ENCODE measurements around the gene DGKZ.

The DGKZ gene

DNA sequence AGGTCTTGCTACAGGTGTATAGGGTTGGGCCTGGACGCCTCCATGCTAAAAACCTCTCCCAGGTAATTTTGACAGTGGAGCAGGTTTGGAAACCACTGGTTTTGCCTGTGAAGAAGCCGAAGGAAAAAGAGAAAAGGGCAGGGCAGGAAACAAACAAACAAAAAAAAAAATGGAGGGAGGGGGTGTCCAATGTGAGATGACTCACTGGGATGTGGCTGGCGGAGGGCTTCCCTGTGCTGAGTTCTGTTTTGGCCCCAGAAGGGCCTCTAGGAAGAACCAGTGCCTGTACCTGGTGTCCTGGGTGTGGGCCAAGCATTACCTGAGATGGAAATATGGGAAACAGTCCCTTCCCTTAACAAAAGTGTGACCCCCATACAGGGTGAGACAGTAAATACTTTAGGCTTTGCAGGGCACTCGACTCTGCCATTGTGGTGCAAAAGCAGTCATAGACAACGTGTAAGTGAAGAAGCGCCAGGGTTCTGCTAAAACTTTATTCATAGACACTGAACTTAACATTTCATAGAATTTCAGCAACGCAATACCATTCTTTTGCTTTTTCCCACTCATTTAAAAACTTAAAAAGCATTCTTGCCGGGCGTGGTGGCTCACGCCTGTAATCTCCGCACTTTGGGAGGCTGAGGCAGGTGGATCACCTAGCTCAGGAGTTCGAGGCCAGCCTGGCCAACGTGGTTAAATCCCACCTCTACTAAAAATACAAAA lies 9.5 kb upstream of the DGKZ start:
- H3K36me3 ChIP-seq, result no peaks in the 10 kb centered on the region
- no peak overlapping the region for H3K27ac ChIP-seq
- no peaks in the 10 kb centered on the region for H3K9me3 ChIP-seq
- peaks cover 99 to 100% of the 10 kb centered on the region in 2 experiments for H3K4me1 ChIP-seq (ENCODE audit: control insufficient read depth in 1 of 2, insufficient read depth in 1 of 2, low read depth in 1 of 2, low read length in 1 of 2)
- TF ChIP-seq, protein P1, sequence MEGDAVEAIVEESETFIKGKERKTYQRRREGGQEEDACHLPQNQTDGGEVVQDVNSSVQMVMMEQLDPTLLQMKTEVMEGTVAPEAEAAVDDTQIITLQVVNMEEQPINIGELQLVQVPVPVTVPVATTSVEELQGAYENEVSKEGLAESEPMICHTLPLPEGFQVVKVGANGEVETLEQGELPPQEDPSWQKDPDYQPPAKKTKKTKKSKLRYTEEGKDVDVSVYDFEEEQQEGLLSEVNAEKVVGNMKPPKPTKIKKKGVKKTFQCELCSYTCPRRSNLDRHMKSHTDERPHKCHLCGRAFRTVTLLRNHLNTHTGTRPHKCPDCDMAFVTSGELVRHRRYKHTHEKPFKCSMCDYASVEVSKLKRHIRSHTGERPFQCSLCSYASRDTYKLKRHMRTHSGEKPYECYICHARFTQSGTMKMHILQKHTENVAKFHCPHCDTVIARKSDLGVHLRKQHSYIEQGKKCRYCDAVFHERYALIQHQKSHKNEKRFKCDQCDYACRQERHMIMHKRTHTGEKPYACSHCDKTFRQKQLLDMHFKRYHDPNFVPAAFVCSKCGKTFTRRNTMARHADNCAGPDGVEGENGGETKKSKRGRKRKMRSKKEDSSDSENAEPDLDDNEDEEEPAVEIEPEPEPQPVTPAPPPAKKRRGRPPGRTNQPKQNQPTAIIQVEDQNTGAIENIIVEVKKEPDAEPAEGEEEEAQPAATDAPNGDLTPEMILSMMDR (IDR thresholded peaks at IDR 0.05), result no peak
- H3K27me3 ChIP-seq, result peaks cover 15% of the 10 kb centered on the region
- peak overlapping the region in 1 of 2 experiments; percentile 40 for H3K4me3 ChIP-seq (ENCODE audit: low read depth in 1 of 2, low read length in 1 of 2)

DNA sequence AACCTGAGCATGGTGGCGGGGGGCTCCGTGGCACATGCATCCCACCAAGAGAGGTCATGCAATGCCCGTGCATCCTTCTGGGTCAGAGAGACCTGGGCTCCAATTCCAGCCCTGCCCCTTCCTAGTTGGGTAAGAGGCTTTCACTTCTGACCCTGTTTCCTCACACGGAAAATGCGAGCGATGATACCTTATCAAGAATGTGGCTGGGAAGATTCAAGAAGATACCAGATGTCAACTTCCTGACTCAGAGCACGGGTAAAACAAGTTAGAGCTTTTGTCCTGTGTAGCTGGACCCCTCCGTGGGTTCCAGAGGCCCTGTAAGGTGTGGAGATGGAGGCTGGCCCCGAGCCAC lies 8.7 kb upstream of the DGKZ start:
- H3K27ac ChIP-seq, result peak overlapping the region; percentile 52

DNA sequence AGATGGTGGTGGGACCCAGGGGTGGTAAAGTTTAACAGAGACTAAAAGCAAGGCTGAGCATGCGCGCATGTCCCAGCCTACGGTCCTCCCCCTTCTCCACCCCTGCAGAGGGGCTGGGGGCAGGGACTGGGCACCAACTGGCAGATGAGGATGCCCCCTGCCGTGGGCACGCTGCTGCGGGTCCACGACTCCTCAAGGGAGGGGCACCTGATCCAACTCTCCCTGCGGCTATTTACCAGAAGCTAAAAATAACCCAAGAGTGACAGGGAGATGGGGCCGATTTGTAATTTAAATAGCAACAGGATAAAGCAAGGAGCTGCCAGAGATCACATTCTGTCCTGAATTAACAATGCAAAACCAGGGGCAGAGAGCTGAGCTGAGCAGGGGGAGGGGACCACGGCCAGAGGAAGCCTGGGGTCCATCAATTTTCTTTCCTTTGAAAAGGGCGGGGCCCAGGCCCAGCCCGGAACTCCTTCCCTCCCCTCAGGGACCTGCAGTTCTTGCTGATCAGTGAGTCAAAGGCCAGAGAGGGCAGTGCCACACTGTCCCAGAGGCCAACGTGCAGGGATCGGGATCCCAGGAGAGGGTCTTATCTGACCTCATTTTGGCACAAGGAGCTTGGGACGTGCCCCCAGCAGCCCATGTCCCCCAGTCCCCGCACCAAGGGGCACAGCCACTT lies 8.1 kb upstream of the DGKZ start:
- TF ChIP-seq, protein P1 (IDR thresholded peaks at IDR 0.05), result no peak
- Histone ChIP-seq H3K27me3 (peaks cover 1% of the 10 kb centered on the region), H3K4me1 (ENCODE audit: control insufficient read depth in 1 of 2, insufficient read depth in 1 of 2, low read depth in 1 of 2, low read length in 1 of 2) (peaks cover 99 to 100% of the 10 kb centered on the region in 2 experiments), H3K9me3 (no peaks in the 10 kb centered on the region), H3K36me3 (no peaks in the 10 kb centered on the region), H3K4me3 (ENCODE audit: low read depth in 1 of 2, low read length in 1 of 2) (peak overlapping the region in 1 of 2 experiments; percentile 20), H3K27ac (peak overlapping the region; percentile 52)

More for the DNA sequence above, 8.7 kb upstream of the DGKZ start:
- H3K4me3 ChIP-seq (ENCODE audit: low read depth in 1 of 2, low read length in 1 of 2), result peak overlapping the region in 1 of 2 experiments; percentile 20
- peaks cover 99 to 100% of the 10 kb centered on the region in 2 experiments for H3K4me1 ChIP-seq (ENCODE audit: control insufficient read depth in 1 of 2, insufficient read depth in 1 of 2, low read depth in 1 of 2, low read length in 1 of 2)
- peaks cover 6% of the 10 kb centered on the region for H3K27me3 ChIP-seq
- H3K9me3 ChIP-seq, result no peaks in the 10 kb centered on the region
- TF ChIP-seq, protein P1 (IDR thresholded peaks at IDR 0.05), result no peak
- H3K36me3 ChIP-seq, result no peaks in the 10 kb centered on the region

DNA sequence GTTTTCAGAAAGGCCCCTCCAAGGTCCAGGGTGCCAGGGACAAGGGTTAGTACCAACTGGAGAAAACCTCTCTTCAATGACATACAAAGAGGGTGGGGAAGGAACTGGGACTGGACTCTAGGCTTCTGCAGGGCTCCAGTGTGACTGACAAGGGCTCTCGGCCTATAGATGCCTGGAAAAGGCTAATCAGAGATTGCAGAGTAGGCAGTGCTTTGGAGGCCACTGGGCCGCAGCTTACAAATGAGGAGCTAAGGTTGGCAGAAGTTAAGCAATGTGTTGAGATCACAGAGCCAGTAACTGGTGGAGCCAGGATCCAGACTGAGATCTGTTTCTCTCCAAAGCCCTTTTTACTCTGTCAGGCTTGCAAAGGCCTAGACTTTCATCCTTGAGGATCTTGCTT lies 7.4 kb upstream of the DGKZ start:
- TF ChIP-seq, protein P1 (IDR thresholded peaks at IDR 0.05), result no peak
- Histone ChIP-seq H3K9me3 (no peaks in the 10 kb centered on the region), H3K4me3 (ENCODE audit: low read depth in 1 of 2, low read length in 1 of 2) (no peak overlapping the region), H3K27ac (peak overlapping the region; percentile 52), H3K4me1 (ENCODE audit: control insufficient read depth in 1 of 2, insufficient read depth in 1 of 2, low read depth in 1 of 2, low read length in 1 of 2) (peaks cover 99 to 100% of the 10 kb centered on the region in 2 experiments), H3K27me3 (no peaks in the 10 kb centered on the region), H3K36me3 (no peaks in the 10 kb centered on the region)

DNA sequence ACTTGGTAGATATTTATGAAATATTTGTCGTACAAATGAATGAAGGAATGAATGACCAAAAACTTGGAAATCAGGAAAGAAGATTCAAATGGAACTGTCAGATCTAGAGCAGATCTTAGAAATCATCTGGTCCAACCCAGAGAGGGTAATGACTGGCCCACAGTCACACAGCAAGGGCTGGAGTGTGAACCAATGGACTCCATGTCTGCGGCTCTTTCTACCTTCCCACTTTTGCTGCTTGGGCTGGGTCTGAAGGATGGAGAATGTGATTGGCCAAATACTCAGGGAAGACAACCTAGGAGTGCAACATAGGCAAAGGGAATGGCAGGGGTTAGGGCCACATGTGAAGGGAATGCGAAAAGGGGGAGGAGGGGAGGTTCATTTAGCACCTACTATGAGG lies 5.8 kb upstream of the DGKZ start:
- Histone ChIP-seq H3K4me3 (ENCODE audit: low read depth in 1 of 2, low read length in 1 of 2) (peak overlapping the region in 1 of 2 experiments; percentile 13), H3K4me1 (ENCODE audit: control insufficient read depth in 1 of 2, insufficient read depth in 1 of 2, low read depth in 1 of 2, low read length in 1 of 2) (peaks cover 98 to 99% of the 10 kb centered on the region in 2 experiments), H3K27ac (peak overlapping the region; percentile 94), H3K27me3 (no peaks in the 10 kb centered on the region), H3K36me3 (no peaks in the 10 kb centered on the region), H3K9me3 (no peaks in the 10 kb centered on the region)
- TF ChIP-seq, protein P1 (IDR thresholded peaks at IDR 0.05), result no peak
